Measurements from ENCODE around the gene HOXD4.

GRCh38 chr2:176130147-176130956, 21.0 kb upstream of the HOXD4 start:
- TF ChIP-seq POLR2A (IDR thresholded peaks at IDR 0.05; ENCODE audit: low read length) (no peak), GATA1 (IDR thresholded peaks at IDR 0.05; ENCODE audit: low read depth, low read length) (no peak)
